ENCODE results near the gene ONECUT3. TPM values are rescaled to one million over a fixed set of nuclear protein-coding genes. Genes with fewer than 3 reads are reported as not detected.

ONECUT3 gene
- total and polyA plus RNA-seq, 9 of the 15 experiments (the other 6 are each of a cell fraction or from before 2014, with no cell fraction given) = not detected

GRCh38 chr19:1747285-1748114 is 5.8 kb upstream of the ONECUT3 start (continued):
- TF ChIP-seq, protein P1, sequence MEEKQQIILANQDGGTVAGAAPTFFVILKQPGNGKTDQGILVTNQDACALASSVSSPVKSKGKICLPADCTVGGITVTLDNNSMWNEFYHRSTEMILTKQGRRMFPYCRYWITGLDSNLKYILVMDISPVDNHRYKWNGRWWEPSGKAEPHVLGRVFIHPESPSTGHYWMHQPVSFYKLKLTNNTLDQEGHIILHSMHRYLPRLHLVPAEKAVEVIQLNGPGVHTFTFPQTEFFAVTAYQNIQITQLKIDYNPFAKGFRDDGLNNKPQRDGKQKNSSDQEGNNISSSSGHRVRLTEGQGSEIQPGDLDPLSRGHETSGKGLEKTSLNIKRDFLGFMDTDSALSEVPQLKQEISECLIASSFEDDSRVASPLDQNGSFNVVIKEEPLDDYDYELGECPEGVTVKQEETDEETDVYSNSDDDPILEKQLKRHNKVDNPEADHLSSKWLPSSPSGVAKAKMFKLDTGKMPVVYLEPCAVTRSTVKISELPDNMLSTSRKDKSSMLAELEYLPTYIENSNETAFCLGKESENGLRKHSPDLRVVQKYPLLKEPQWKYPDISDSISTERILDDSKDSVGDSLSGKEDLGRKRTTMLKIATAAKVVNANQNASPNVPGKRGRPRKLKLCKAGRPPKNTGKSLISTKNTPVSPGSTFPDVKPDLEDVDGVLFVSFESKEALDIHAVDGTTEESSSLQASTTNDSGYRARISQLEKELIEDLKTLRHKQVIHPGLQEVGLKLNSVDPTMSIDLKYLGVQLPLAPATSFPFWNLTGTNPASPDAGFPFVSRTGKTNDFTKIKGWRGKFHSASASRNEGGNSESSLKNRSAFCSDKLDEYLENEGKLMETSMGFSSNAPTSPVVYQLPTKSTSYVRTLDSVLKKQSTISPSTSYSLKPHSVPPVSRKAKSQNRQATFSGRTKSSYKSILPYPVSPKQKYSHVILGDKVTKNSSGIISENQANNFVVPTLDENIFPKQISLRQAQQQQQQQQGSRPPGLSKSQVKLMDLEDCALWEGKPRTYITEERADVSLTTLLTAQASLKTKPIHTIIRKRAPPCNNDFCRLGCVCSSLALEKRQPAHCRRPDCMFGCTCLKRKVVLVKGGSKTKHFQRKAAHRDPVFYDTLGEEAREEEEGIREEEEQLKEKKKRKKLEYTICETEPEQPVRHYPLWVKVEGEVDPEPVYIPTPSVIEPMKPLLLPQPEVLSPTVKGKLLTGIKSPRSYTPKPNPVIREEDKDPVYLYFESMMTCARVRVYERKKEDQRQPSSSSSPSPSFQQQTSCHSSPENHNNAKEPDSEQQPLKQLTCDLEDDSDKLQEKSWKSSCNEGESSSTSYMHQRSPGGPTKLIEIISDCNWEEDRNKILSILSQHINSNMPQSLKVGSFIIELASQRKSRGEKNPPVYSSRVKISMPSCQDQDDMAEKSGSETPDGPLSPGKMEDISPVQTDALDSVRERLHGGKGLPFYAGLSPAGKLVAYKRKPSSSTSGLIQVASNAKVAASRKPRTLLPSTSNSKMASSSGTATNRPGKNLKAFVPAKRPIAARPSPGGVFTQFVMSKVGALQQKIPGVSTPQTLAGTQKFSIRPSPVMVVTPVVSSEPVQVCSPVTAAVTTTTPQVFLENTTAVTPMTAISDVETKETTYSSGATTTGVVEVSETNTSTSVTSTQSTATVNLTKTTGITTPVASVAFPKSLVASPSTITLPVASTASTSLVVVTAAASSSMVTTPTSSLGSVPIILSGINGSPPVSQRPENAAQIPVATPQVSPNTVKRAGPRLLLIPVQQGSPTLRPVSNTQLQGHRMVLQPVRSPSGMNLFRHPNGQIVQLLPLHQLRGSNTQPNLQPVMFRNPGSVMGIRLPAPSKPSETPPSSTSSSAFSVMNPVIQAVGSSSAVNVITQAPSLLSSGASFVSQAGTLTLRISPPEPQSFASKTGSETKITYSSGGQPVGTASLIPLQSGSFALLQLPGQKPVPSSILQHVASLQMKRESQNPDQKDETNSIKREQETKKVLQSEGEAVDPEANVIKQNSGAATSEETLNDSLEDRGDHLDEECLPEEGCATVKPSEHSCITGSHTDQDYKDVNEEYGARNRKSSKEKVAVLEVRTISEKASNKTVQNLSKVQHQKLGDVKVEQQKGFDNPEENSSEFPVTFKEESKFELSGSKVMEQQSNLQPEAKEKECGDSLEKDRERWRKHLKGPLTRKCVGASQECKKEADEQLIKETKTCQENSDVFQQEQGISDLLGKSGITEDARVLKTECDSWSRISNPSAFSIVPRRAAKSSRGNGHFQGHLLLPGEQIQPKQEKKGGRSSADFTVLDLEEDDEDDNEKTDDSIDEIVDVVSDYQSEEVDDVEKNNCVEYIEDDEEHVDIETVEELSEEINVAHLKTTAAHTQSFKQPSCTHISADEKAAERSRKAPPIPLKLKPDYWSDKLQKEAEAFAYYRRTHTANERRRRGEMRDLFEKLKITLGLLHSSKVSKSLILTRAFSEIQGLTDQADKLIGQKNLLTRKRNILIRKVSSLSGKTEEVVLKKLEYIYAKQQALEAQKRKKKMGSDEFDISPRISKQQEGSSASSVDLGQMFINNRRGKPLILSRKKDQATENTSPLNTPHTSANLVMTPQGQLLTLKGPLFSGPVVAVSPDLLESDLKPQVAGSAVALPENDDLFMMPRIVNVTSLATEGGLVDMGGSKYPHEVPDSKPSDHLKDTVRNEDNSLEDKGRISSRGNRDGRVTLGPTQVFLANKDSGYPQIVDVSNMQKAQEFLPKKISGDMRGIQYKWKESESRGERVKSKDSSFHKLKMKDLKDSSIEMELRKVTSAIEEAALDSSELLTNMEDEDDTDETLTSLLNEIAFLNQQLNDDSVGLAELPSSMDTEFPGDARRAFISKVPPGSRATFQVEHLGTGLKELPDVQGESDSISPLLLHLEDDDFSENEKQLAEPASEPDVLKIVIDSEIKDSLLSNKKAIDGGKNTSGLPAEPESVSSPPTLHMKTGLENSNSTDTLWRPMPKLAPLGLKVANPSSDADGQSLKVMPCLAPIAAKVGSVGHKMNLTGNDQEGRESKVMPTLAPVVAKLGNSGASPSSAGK (IDR thresholded peaks at IDR 0.05) = no peak
- TF ChIP-seq ARID1B (IDR thresholded peaks at IDR 0.05) (peak; percentile 83), ZNF717 (CRISPR knock-in tag; IDR thresholded peaks at IDR 0.05) (no peak), SAP30 (IDR thresholded peaks at IDR 0.05; ENCODE audit: borderline replicate concordance, insufficient read depth, low read depth, low read length, poor library complexity, severe bottlenecking) (no peak), SNIP1 (IDR thresholded peaks at IDR 0.05; ENCODE audit: low read depth) (no peak), ZFPM2 (CRISPR knock-in tag; IDR thresholded peaks at IDR 0.05) (no peak)
- TF ChIP-seq, protein P2, sequence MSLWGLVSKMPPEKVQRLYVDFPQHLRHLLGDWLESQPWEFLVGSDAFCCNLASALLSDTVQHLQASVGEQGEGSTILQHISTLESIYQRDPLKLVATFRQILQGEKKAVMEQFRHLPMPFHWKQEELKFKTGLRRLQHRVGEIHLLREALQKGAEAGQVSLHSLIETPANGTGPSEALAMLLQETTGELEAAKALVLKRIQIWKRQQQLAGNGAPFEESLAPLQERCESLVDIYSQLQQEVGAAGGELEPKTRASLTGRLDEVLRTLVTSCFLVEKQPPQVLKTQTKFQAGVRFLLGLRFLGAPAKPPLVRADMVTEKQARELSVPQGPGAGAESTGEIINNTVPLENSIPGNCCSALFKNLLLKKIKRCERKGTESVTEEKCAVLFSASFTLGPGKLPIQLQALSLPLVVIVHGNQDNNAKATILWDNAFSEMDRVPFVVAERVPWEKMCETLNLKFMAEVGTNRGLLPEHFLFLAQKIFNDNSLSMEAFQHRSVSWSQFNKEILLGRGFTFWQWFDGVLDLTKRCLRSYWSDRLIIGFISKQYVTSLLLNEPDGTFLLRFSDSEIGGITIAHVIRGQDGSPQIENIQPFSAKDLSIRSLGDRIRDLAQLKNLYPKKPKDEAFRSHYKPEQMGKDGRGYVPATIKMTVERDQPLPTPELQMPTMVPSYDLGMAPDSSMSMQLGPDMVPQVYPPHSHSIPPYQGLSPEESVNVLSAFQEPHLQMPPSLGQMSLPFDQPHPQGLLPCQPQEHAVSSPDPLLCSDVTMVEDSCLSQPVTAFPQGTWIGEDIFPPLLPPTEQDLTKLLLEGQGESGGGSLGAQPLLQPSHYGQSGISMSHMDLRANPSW (CRISPR knock-in tag; IDR thresholded peaks at IDR 0.05) = no peak
